Activated CD8-positive, alpha-beta memory T cell treated with anti-CD3 and anti-CD28 coated beads, Interleukin-2, amount 50 U/mL, for 24 hours (primary cell): ENCODE data around the gene MAML3.

Experiments
- DNase-seq: peaks from one replicate; pipeline ENCODE4 v3.0.0-alpha.2; 2020; ENCODE audit errors: extremely low read depth

Gene MAML3

GRCh38 chr4:139783741-139784484 is 370.1 kb downstream of the MAML3 start:
- no peak for DNase-seq

GRCh38 chr4:139782926-139783522 is 371.0 kb downstream of the MAML3 start:
- DNase-seq = no peak

GRCh38 chr4:139781066-139781465 is 372.9 kb downstream of the MAML3 start:
- DNase-seq = no peak

- no peak for DNase-seq
These were observed 374.3 kb downstream of the MAML3 start for GRCh38 chr4:139779691-139780090.

- no peak for DNase-seq
These were observed 376.2 kb downstream of the MAML3 start for GRCh38 chr4:139777757-139778156.

GRCh38 chr4:139776235-139776634 is 377.7 kb downstream of the MAML3 start:
- no peak for DNase-seq

GRCh38 chr4:139774759-139775487 is 379.1 kb downstream of the MAML3 start:
- no peak for DNase-seq

GRCh38 chr4:139773560-139774318 is 380.2 kb downstream of the MAML3 start:
- DNase-seq = no peak

GRCh38 chr4:139770361-139770760 is 383.6 kb downstream of the MAML3 start:
- no peak for DNase-seq

- DNase-seq = no peak
These were observed 384.6 kb downstream of the MAML3 start for GRCh38 chr4:139769364-139769763.

- DNase-seq = no peak
These were observed 385.1 kb downstream of the MAML3 start for GRCh38 chr4:139768896-139769295.

GRCh38 chr4:139768366-139768765 is 385.6 kb downstream of the MAML3 start:
- no peak for DNase-seq

- no peak for DNase-seq
These were observed 386.4 kb downstream of the MAML3 start for GRCh38 chr4:139767585-139767984.

- no peak for DNase-seq
These were observed 386.8 kb downstream of the MAML3 start for GRCh38 chr4:139767168-139767567.

GRCh38 chr4:139764686-139765310 is 389.2 kb downstream of the MAML3 start:
- no peak for DNase-seq

- DNase-seq = no peak
These were observed 389.8 kb downstream of the MAML3 start for GRCh38 chr4:139764182-139764581.

GRCh38 chr4:139763672-139764071 is 390.3 kb downstream of the MAML3 start:
- no peak for DNase-seq

GRCh38 chr4:139763205-139763604 is 390.8 kb downstream of the MAML3 start:
- no peak for DNase-seq

- no peak for DNase-seq
These were observed 391.3 kb downstream of the MAML3 start for GRCh38 chr4:139762720-139763119.

GRCh38 chr4:139761461-139761860 is 392.5 kb downstream of the MAML3 start:
- DNase-seq = no peak

- no peak for DNase-seq
These were observed 393.4 kb downstream of the MAML3 start for GRCh38 chr4:139760567-139760966.

GRCh38 chr4:139759097-139759496 is 394.9 kb downstream of the MAML3 start:
- DNase-seq = no peak
